Measurements from ENCODE around the gene EIF4EBP3. TPM values are rescaled to one million over a fixed set of nuclear protein-coding genes. Genes with fewer than 3 reads are reported as not detected.

The EIF4EBP3 gene
- total and polyA plus RNA-seq, 2 of the 4 experiments (the other 2 are of a cell fraction), result 0.36 to 2.1 TPM

DNA sequence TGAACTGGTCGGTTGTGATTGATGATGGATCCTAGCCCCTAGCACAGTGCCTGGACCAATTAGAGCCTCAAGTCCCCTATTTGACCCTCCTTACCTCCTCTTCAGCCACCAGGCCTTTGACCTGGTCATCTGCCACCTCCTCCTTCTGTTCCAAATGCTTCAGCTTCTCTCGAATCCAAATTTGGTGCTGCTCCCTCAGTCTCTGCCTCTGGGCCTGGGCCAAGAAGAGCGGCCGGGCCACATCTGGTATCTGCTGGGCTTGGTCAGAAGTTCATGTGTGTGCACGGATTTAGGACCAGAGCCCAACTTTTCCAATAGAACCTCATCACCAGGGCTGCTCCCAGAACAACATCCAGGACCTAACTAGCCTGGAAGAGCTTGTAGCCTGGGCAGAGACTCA, 23.6 kb downstream of the EIF4EBP3 start:
- H3K23ac ChIP-seq (ENCODE audit: low read depth, low read length), result no peak overlapping the region
- no peak overlapping the region for H3K14ac ChIP-seq (replicated peaks; ENCODE audit: low read depth, low read length)
- no peak for ATAC-seq (ENCODE audit: low read depth)
- no TSS peak for BruUV-seq (replicated peaks)
- no peaks in the 10 kb centered on the region for H3K9me3 ChIP-seq (ENCODE audit: control insufficient read depth, insufficient read depth, low read length)
- intact Hi-C loops (cut with micrococcal nuclease) (no loop called here), dilution Hi-C loops (cut with HindIII; ENCODE audit: low sequenced_read_pairs, unreplicated experiment) (no loop called here), in situ Hi-C loops (cut with MboI; ENCODE audit: low sequenced_read_pairs) (no loop called here)
- peaks cover 25% of the 10 kb centered on the region for H3K36me3 ChIP-seq (ENCODE audit: control insufficient read depth, insufficient read depth, low read length)
- H3K4me3 ChIP-seq (ENCODE audit: insufficient read depth, low read depth, low read length), result no peak overlapping the region
- H4K91ac ChIP-seq (ENCODE audit: insufficient read depth, low read depth, low read length), result no peak overlapping the region
- no peak overlapping the region for H3K18ac ChIP-seq (ENCODE audit: low read depth, low read length)
- no peak overlapping the region for H2BK120ac ChIP-seq (ENCODE audit: low read depth, low read length)
- no peaks in the 10 kb centered on the region for H4K20me1 ChIP-seq (ENCODE audit: insufficient read depth, low read length)
- H2AFZ ChIP-seq (replicated peaks; ENCODE audit: low read length, poor library complexity), result no peak overlapping the region
- no peak overlapping the region for H2AK9ac ChIP-seq (replicated peaks; ENCODE audit: low read depth, low read length, poor library complexity)
- H3K27ac ChIP-seq (ENCODE audit: insufficient read depth, low read length), result no peak overlapping the region
- no peak overlapping the region for H2AK5ac ChIP-seq (ENCODE audit: low read depth, low read length)
- H3K27me3 ChIP-seq (ENCODE audit: control insufficient read depth, insufficient read depth, low read length), result no peaks in the 10 kb centered on the region
- no peak overlapping the region for H3K9ac ChIP-seq (ENCODE audit: low read depth, low read length)
- no peak overlapping the region for H3K56ac ChIP-seq (ENCODE audit: extremely low read depth, insufficient read depth, low read length)
- no peak overlapping the region for H2BK5ac ChIP-seq (ENCODE audit: low read depth, low read length, poor library complexity, severe bottlenecking)
- no peak overlapping the region for H2BK15ac ChIP-seq (ENCODE audit: low read depth, low read length)
- H3K4me2 ChIP-seq (ENCODE audit: low read depth, low read length), result no peak overlapping the region
- peaks cover 3% of the 10 kb centered on the region; the same call in 1 of the 2 replicates for H3K4me1 ChIP-seq (ENCODE audit: control insufficient read depth, insufficient read depth, low read length)
- H2BK20ac ChIP-seq (ENCODE audit: low read depth, low read length), result no peak overlapping the region
- H4K5ac ChIP-seq (ENCODE audit: low read depth, low read length), result no peak overlapping the region
- peaks cover 8% of the 10 kb centered on the region for H3K9me1 ChIP-seq (ENCODE audit: insufficient read depth, low read length)
- no peak overlapping the region for H3K4ac ChIP-seq (ENCODE audit: low read depth, low read length)
- no peak overlapping the region for H4K8ac ChIP-seq (ENCODE audit: low read depth in 2 of 2, low read length in 2 of 2)
- no peak for TF ChIP-seq FOS (IDR thresholded peaks at IDR 0.05; ENCODE audit: low read depth, low read length)
- no peak for TF ChIP-seq RAD21 (IDR thresholded peaks at IDR 0.05; ENCODE audit: low read length)
- no peak for TF ChIP-seq RFX5 (IDR thresholded peaks at IDR 0.05; ENCODE audit: low read depth, low read length)
- no peak for TF ChIP-seq CHD1 (IDR thresholded peaks at IDR 0.05; ENCODE audit: low read depth, low read length)
- no peak for TF ChIP-seq MAZ (IDR thresholded peaks at IDR 0.05; ENCODE audit: borderline replicate concordance, low read depth, low read length)
- no peak for TF ChIP-seq SMC3 (IDR thresholded peaks at IDR 0.05; ENCODE audit: low read depth, low read length)
- no peak for TF ChIP-seq BHLHE40 (IDR thresholded peaks at IDR 0.05; ENCODE audit: low read depth, low read length)
- TF ChIP-seq CEBPB (IDR thresholded peaks at IDR 0.05; ENCODE audit: low read depth, low read length), result no peak
- TF ChIP-seq, protein P1, sequence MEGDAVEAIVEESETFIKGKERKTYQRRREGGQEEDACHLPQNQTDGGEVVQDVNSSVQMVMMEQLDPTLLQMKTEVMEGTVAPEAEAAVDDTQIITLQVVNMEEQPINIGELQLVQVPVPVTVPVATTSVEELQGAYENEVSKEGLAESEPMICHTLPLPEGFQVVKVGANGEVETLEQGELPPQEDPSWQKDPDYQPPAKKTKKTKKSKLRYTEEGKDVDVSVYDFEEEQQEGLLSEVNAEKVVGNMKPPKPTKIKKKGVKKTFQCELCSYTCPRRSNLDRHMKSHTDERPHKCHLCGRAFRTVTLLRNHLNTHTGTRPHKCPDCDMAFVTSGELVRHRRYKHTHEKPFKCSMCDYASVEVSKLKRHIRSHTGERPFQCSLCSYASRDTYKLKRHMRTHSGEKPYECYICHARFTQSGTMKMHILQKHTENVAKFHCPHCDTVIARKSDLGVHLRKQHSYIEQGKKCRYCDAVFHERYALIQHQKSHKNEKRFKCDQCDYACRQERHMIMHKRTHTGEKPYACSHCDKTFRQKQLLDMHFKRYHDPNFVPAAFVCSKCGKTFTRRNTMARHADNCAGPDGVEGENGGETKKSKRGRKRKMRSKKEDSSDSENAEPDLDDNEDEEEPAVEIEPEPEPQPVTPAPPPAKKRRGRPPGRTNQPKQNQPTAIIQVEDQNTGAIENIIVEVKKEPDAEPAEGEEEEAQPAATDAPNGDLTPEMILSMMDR (conservative IDR thresholded peaks at IDR 0.05; ENCODE audit: low read depth, low read length), result no peak
- no peak for TF ChIP-seq POLR2A (IDR thresholded peaks at IDR 0.05; ENCODE audit: low read depth, low read length)
- TF ChIP-seq RCOR1 (IDR thresholded peaks at IDR 0.05; ENCODE audit: insufficient replicate concordance, low read length), result no peak
- no peak for TF ChIP-seq MAFK (IDR thresholded peaks at IDR 0.05; ENCODE audit: low read depth, low read length)
- no peak for TF ChIP-seq NFE2L2 (IDR thresholded peaks at IDR 0.05; ENCODE audit: low read depth, low read length)
- TF ChIP-seq, protein P2, sequence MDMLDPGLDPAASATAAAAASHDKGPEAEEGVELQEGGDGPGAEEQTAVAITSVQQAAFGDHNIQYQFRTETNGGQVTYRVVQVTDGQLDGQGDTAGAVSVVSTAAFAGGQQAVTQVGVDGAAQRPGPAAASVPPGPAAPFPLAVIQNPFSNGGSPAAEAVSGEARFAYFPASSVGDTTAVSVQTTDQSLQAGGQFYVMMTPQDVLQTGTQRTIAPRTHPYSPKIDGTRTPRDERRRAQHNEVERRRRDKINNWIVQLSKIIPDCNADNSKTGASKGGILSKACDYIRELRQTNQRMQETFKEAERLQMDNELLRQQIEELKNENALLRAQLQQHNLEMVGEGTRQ (IDR thresholded peaks at IDR 0.05; ENCODE audit: low read depth, low read length), result no peak
- TF ChIP-seq, protein P3, sequence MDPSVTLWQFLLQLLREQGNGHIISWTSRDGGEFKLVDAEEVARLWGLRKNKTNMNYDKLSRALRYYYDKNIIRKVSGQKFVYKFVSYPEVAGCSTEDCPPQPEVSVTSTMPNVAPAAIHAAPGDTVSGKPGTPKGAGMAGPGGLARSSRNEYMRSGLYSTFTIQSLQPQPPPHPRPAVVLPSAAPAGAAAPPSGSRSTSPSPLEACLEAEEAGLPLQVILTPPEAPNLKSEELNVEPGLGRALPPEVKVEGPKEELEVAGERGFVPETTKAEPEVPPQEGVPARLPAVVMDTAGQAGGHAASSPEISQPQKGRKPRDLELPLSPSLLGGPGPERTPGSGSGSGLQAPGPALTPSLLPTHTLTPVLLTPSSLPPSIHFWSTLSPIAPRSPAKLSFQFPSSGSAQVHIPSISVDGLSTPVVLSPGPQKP (IDR thresholded peaks at IDR 0.05; ENCODE audit: borderline replicate concordance, low read depth, low read length), result no peak
- no peak for DNase-seq
- H3K79me1 ChIP-seq (ENCODE audit: low read depth in 1 of 2, low read length in 2 of 2), result peaks cover 7 to 25% of the 10 kb centered on the region in 2 experiments; a peak in 3 of 4 replicates
- ChIA-PET CTCF (interaction anchor here (0.5 kb wide), 1 partner anchor 134 kb away, joined by 3 read pairs; no protein-coding TSS in a partner anchor), POLR2A (ENCODE audit: unreplicated experiment) (no interaction called here)
- WGBS, 2 experiments (ENCODE audit: extremely low coverage in 2 of 2, insufficient read length in 1 of 2), result no CpG with 5 or more reads among the region's 5 CpGs
